ENCODE results near the gene KCNK15. TPM values are rescaled to one million over a fixed set of nuclear protein-coding genes. Genes with fewer than 3 reads are reported as not detected.
A peak's percentile ranks its signal among the peaks of the same experiment; 100 is the strongest.

KCNK15 gene
- total and polyA plus RNA-seq, 9 of the 15 experiments (the other 6 are each of a cell fraction or from before 2014, with no cell fraction given): 0.03 to 0.30 (median 0.17) TPM; not detected in 5

- peaks cover 4% of the 10 kb centered on the region; the same call in 1 of the 2 replicates for H4K20me1 ChIP-seq (replicated peaks; ENCODE audit: control insufficient read depth, insufficient read depth, low read length)
- ChIA-PET POLR2A (no interaction called here), CTCF (ENCODE audit: low intra/inter-chr PET ratio) (no interaction called here)
- WGBS (ENCODE audit: insufficient coverage, low coverage, missing lambda C conversion rate): 2% methylated on average over 7 of the region's 7 CpGs
- no peaks in the 10 kb centered on the region for H3K36me3 ChIP-seq (ENCODE audit: control insufficient read depth, insufficient read depth, low read length)
- no peaks in the 10 kb centered on the region for H3K9me1 ChIP-seq (ENCODE audit: control insufficient read depth, insufficient read depth, low read length)
- intact Hi-C loops (cut with micrococcal nuclease): no loop called here
- no peaks in the 10 kb centered on the region for H3K79me2 ChIP-seq (ENCODE audit: control insufficient read depth, insufficient read depth, low read length)
- in situ Hi-C loops (cut with MboI): no loop called here
- no peaks in the 10 kb centered on the region for H3K9me3 ChIP-seq (replicated peaks; ENCODE audit: control insufficient read depth, insufficient read depth, low read depth, low read length)
- BruUV-seq (replicated peaks): no TSS peak
- no peak overlapping the region for H3K4me2 ChIP-seq (ENCODE audit: insufficient read depth, low read length)
- no peak overlapping the region for H3K4me3 ChIP-seq
- peaks cover 0 to 41% of the 10 kb centered on the region in 2 experiments; a peak in 4 of 5 replicates for H3K27me3 ChIP-seq (ENCODE audit: control insufficient read depth in 2 of 2, insufficient read depth in 2 of 2, low read length in 2 of 2)
- DNase-seq (ENCODE audit: extremely low read depth in 1 of 4, low spot score in 3 of 4): no peak
- FAIRE-seq: no peak
- TF ChIP-seq ZBTB17 (CRISPR knock-in tag; IDR thresholded peaks at IDR 0.05): peak; percentile 83; the same call in 1 of the 2 replicates
- TF ChIP-seq, protein P1, sequence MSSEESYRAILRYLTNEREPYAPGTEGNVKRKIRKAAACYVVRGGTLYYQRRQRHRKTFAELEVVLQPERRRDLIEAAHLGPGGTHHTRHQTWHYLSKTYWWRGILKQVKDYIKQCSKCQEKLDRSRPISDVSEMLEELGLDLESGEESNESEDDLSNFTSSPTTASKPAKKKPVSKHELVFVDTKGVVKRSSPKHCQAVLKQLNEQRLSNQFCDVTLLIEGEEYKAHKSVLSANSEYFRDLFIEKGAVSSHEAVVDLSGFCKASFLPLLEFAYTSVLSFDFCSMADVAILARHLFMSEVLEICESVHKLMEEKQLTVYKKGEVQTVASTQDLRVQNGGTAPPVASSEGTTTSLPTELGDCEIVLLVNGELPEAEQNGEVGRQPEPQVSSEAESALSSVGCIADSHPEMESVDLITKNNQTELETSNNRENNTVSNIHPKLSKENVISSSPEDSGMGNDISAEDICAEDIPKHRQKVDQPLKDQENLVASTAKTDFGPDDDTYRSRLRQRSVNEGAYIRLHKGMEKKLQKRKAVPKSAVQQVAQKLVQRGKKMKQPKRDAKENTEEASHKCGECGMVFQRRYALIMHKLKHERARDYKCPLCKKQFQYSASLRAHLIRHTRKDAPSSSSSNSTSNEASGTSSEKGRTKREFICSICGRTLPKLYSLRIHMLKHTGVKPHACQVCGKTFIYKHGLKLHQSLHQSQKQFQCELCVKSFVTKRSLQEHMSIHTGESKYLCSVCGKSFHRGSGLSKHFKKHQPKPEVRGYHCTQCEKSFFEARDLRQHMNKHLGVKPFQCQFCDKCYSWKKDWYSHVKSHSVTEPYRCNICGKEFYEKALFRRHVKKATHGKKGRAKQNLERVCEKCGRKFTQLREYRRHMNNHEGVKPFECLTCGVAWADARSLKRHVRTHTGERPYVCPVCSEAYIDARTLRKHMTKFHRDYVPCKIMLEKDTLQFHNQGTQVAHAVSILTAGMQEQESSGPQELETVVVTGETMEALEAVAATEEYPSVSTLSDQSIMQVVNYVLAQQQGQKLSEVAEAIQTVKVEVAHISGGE (CRISPR knock-in tag; IDR thresholded peaks at IDR 0.05): no peak
- H3K27ac ChIP-seq (ENCODE audit: extremely low read depth, low read depth, low read length): no peak overlapping the region
- H2AFZ ChIP-seq (ENCODE audit: low read depth, low read length): no peak overlapping the region
- H3K9ac ChIP-seq (ENCODE audit: insufficient read depth in 1 of 2, low read depth in 2 of 2, low read length in 2 of 2): no peak overlapping the region
- H3K4me1 ChIP-seq (replicated peaks in 1 of 2; ENCODE audit: control insufficient read depth in 2 of 2, insufficient read depth in 2 of 2, low read length in 2 of 2): no peaks in the 10 kb centered on the region
- ATAC-seq: no peak; the same call in 2 of the 3 replicates
Observed at GRCh38 chr20:44765701-44766347, 20.2 kb downstream of the KCNK15 start.
